Tibial nerve (tissue), 4 donors: ENCODE measurements around the gene CDK6. TPM values are rescaled to one million over a fixed set of nuclear protein-coding genes. Genes with fewer than 3 reads are reported as not detected.
A peak's percentile ranks its signal among the peaks of the same experiment; 100 is the strongest.

Experiments
- DNase-seq, 2 donors: peaks; one replicate each; pipeline ENCODE4 v3.0.0-alpha.2; 2019; ENCODE audit warnings: low spot score in 2 of 2
- H3K27ac ChIP-seq, 4 donors: fragments of 200-600 bp; sonication (generic) in 3 of 4; one replicate each; pipeline ENCODE4 v1.5.1; 2017 to 2019; ENCODE audit warnings: mild to moderate bottlenecking in 1 of 4
- H3K27me3 ChIP-seq, 2 donors: fragments of 200-600 bp; sonication (generic) in 1 of 2; one replicate each; pipeline versions ENCODE4 v1.5.1 to v1.6.0; 2017 to 2019
- H3K36me3 ChIP-seq, 3 donors: fragments of 200-600 bp; sonication (generic); one replicate each; pipeline ENCODE4 v1.5.1; 2018 to 2019
- H3K4me1 ChIP-seq, 4 donors: fragments of 200-600 bp; sonication (generic) in 3 of 4; one replicate each; pipeline ENCODE4 v1.5.1; 2017 to 2019
- H3K4me3 ChIP-seq, 4 donors: fragments of 200-600 bp; sonication (generic) in 3 of 4; one replicate each; pipeline ENCODE4 v1.5.1; 2017 to 2019; ENCODE audit warnings: mild to moderate bottlenecking in 1 of 4, moderate library complexity in 1 of 4
- H3K9me3 ChIP-seq, 4 donors: fragments of 200-600 bp; sonication (generic) in 3 of 4; one replicate each; pipeline ENCODE4 v1.5.1; 2017 to 2019
- EP300 ChIP-seq, 2 donors: sonication (generic); formaldehyde crosslinking; IDR thresholded peaks; one replicate each; pipeline ENCODE4 v1.6.1; 2017; ENCODE audit warnings: antibody characterized with exemption in 2 of 2, mild to moderate bottlenecking in 1 of 2
- POLR2A ChIP-seq, 2 donors: fragments of 450-650 bp; IDR thresholded peaks; one replicate each; pipeline ENCODE4 v1.6.1; 2017; ENCODE audit warnings: antibody characterized with exemption in 2 of 2, mild to moderate bottlenecking in 2 of 2, moderate library complexity in 2 of 2
- WGBS, 2 donors: methylation state at CpG; one replicate each; pipeline ENCODE4 v1.1.5; 2018; 5-methylcytosine and 5-hydroxymethylcytosine counted together
- total RNA-seq, 4 donors: library from RNA; depleted of rRNA; stranded (reverse); fragments of >200 nt; gene quantifications; one replicate each; pipeline ENCODE4 v1.1.0, GENCODE V29; 2016
- TF ChIP-seq, protein P1 (sequence below), 5 experiments: fragments of 200-600 bp in 3 of 5; fragments of 450-650 bp in 2 of 5; sonication (generic) in 3 of 5; IDR thresholded peaks; one replicate each; pipeline ENCODE4 v1.5.1; 2016 to 2019; ENCODE audit warnings: antibody characterized with exemption in 5 of 5, mild to moderate bottlenecking in 3 of 5, moderate library complexity in 2 of 5

Gene CDK6
- total RNA-seq, 4 donors from 2014 or later = 14.4 to 45.4 (median 26.6) TPM

DNA sequence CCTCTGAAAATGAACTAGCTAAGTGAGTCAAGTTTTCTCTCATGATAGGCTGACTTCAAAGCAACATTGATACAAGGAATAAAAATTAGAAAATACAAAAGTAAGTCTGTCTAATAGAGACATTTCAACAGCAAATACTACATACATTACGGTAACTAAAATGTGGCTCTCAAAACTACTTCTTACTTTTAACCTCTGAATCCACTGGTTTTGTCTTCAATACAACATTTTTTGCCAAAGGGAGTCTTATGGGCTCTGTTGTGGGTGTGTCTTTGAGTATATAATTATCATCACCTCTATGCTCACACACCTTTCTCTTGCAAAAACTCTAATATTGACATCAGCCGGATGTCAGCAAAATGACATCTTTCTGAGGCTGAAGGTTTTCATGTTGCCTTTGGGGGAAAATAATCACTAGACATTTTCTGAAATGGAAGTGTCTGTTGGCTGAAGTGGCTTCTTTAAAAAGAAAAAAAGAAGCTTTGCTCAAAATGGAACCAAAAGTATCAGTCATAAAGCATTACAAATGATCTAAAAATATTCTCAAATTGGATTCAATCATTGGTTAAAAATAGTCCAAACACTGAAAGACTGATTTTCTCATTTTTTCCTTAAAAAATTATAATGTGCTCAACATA is 204.4 kb downstream of the CDK6 start:
- H3K36me3 ChIP-seq = no peaks in the 10 kb centered on the region
- peaks cover 7 to 48% (median 24%) of the 10 kb centered on the region in 4 donors for H3K4me1 ChIP-seq
- no peak for TF ChIP-seq EP300 (IDR thresholded peaks at IDR 0.05)
- no peak for TF ChIP-seq POLR2A (IDR thresholded peaks at IDR 0.05)
- TF ChIP-seq, protein P1, sequence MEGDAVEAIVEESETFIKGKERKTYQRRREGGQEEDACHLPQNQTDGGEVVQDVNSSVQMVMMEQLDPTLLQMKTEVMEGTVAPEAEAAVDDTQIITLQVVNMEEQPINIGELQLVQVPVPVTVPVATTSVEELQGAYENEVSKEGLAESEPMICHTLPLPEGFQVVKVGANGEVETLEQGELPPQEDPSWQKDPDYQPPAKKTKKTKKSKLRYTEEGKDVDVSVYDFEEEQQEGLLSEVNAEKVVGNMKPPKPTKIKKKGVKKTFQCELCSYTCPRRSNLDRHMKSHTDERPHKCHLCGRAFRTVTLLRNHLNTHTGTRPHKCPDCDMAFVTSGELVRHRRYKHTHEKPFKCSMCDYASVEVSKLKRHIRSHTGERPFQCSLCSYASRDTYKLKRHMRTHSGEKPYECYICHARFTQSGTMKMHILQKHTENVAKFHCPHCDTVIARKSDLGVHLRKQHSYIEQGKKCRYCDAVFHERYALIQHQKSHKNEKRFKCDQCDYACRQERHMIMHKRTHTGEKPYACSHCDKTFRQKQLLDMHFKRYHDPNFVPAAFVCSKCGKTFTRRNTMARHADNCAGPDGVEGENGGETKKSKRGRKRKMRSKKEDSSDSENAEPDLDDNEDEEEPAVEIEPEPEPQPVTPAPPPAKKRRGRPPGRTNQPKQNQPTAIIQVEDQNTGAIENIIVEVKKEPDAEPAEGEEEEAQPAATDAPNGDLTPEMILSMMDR (IDR thresholded peaks at IDR 0.05) = no peak
- H3K27me3 ChIP-seq = no peaks in the 10 kb centered on the region
- H3K4me3 ChIP-seq = no peak overlapping the region
- H3K27ac ChIP-seq = peak overlapping the region in 1 of 4 donors; percentile 76
- peaks cover 0 to 3% (median 0%) of the 10 kb centered on the region in 4 donors for H3K9me3 ChIP-seq
- DNase-seq = no peak
- 94 to 95% methylated on average over 2 of the region's 2 CpGs for WGBS, 2 donors

DNA sequence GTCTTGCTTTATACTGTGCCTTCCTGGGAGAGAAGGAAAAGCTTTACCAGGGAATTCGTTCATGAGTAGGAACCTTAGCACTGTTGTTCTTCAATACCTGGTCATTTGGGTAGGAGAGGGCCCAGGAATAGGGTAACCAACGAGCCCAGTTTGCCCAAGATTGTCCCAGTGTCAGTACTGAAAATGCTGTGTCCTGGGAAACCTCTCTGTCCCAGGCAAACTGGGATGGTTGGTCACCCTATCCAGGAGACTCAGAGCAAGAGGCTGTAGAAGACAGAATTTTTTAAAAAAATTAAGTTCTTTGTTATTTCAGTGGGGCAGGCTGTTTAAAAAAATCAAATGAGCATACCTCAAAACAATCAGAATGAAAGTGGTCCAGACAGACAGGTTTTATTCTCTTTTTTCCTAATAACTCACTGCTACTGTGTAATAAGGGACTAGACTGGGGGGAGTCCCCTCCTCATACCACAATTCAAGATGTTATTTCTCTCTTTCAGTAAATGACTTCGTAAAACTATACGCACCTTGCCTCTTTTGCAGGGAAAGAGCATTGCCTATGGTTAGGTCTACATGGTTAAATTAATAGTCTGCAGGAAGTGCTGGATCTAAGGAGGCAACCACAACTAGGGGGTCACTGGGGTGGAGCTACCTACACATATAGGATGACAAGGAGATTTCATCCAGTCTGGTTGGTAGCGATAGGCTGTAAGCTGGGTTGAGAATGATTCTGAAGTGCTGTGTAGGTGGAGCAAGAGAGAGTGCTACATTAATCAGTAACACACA is 205.1 kb downstream of the CDK6 start:
- WGBS, 2 donors = 86% methylated on average over 5 of the region's 5 CpGs

DNA sequence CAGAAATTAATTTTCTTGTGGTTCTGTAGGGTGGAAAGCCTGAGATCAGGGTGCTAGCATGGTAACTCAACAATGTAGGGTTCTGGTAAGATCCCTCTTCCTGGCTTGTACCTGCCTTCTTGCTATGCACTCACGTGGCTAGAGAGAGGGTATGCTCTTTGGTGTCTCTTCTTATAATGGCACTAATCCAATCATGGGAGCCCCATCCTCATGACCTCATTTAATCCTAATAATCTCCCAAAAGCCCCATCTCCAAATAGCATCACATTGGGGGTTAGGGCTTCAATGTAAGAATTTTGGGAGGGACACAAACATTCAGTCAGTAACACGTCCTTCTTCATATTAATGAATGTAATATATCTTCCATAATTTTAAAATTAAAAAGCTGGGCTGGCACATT is 206.6 kb downstream of the CDK6 start:
- WGBS, 2 donors = 95 to 97% methylated on average over 2 of the region's 2 CpGs
- Histone ChIP-seq H3K27ac (no peak overlapping the region), H3K4me3 (no peak overlapping the region), H3K9me3 (peaks cover 0 to 3% (median 0%) of the 10 kb centered on the region in 4 donors), H3K36me3 (no peaks in the 10 kb centered on the region), H3K4me1 (peaks cover 7 to 32% (median 17%) of the 10 kb centered on the region in 4 donors), H3K27me3 (no peaks in the 10 kb centered on the region)
- DNase-seq = no peak
- TF ChIP-seq, protein P1 (IDR thresholded peaks at IDR 0.05) = no peak
- TF ChIP-seq EP300 (IDR thresholded peaks at IDR 0.05) (no peak), POLR2A (IDR thresholded peaks at IDR 0.05) (no peak)

More for the DNA sequence above, 205.1 kb downstream of the CDK6 start:
- Histone ChIP-seq H3K4me1 (peaks cover 7 to 46% (median 24%) of the 10 kb centered on the region in 4 donors), H3K27ac (no peak overlapping the region), H3K36me3 (no peaks in the 10 kb centered on the region), H3K9me3 (peaks cover 0 to 3% (median 0%) of the 10 kb centered on the region in 4 donors), H3K27me3 (no peaks in the 10 kb centered on the region), H3K4me3 (no peak overlapping the region)
- TF ChIP-seq POLR2A (IDR thresholded peaks at IDR 0.05) = no peak
- TF ChIP-seq, protein P1 (IDR thresholded peaks at IDR 0.05) = no peak
- TF ChIP-seq EP300 (IDR thresholded peaks at IDR 0.05) = no peak
- no peak for DNase-seq

DNA sequence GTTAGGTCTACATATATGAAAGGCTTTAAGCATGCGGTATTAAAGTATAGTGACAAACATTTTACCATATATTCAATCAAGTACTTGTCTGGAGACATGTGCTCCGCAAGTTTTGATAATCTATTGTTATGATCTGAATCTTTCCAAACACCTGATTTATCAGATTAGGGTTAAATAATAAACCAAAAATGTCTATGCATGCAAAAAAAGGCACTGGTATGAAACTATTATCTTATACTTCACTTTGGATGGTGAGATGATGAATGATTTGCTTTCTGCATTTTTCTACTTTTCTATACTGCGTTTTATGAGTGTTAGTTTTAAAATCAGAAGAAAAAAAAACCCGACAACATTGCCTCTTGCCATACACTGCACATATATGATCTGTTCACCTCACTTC is 208.4 kb downstream of the CDK6 start:
- Histone ChIP-seq H3K36me3 (no peaks in the 10 kb centered on the region), H3K4me1 (peaks cover 0 to 18% (median 2%) of the 10 kb centered on the region in 4 donors), H3K27ac (no peak overlapping the region), H3K4me3 (no peak overlapping the region), H3K27me3 (no peaks in the 10 kb centered on the region), H3K9me3 (peaks cover 0 to 3% (median 0%) of the 10 kb centered on the region in 4 donors)
- 99 to 100% methylated on average over 4 of the region's 4 CpGs for WGBS, 2 donors
- no peak for DNase-seq
- TF ChIP-seq, protein P1 (IDR thresholded peaks at IDR 0.05) = no peak
- TF ChIP-seq POLR2A (IDR thresholded peaks at IDR 0.05) (no peak), EP300 (IDR thresholded peaks at IDR 0.05) (no peak)

DNA sequence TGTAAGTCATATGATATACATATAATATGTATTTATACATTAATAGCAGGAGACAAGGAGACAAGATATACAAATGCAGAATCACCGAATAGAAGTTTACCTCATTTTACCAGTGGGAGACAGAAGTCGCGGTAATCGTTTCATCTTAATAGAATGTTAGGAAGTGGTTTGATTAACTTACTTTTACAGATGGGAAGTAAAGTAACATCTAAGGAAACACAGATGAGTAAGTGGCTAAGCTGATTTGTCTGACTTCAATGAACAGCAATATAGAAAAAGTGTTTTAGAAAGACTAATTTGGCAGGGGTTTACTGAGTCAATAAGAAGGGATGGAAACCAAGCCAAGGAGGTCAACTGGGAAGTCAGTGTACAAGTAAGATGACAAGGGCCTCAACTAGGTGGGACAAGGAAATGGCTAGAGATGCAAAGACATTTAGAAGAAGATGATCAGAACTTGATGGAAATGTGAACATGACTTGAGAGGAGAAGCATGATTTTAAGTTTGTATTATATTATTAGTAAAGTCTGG is 210.0 kb downstream of the CDK6 start:
- 88 to 93% methylated on average over 4 of the region's 4 CpGs for WGBS, 2 donors
- H3K27me3 ChIP-seq = no peaks in the 10 kb centered on the region
- H3K4me3 ChIP-seq = no peak overlapping the region
- peaks cover 0 to 15% (median 2%) of the 10 kb centered on the region in 4 donors for H3K4me1 ChIP-seq
- no peak overlapping the region for H3K27ac ChIP-seq
- H3K9me3 ChIP-seq = peaks cover 0 to 3% (median 0%) of the 10 kb centered on the region in 4 donors
- TF ChIP-seq EP300 (IDR thresholded peaks at IDR 0.05) = no peak
- TF ChIP-seq, protein P1 (IDR thresholded peaks at IDR 0.05) = no peak
- TF ChIP-seq POLR2A (IDR thresholded peaks at IDR 0.05) = no peak
- DNase-seq = no peak
- H3K36me3 ChIP-seq = no peaks in the 10 kb centered on the region
